ENCODE data around the gene DMBX1. TPM values are rescaled to one million over a fixed set of nuclear protein-coding genes. Genes with fewer than 3 reads are reported as not detected.

The DMBX1 gene
- total and polyA plus RNA-seq, 5 donors, result not detected

DNA sequence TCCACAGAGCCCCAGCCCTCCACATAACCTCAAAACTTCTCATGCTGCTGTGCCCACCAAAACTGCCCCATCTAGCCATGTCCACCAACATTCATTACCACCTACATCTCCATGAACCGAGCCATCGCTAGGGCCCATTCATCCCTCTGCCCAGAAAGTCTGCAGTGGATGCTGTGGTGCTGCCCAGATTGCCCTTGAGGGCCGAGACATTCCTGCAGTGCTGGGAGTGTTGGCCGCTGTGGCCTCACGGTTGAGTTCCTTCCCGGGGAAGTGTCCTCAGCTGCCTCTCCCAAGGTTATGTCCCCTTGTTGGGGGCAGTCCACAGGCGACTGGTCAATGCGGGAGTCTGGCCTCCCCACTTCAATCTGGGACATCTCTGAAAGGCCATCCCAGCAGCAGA lies 30.3 kb upstream of the DMBX1 start:
- no peak overlapping the region for H3K4me3 ChIP-seq (ENCODE audit: low read length)
- intact Hi-C loops (cut with DNase I), result no loop called here
- H3K27ac ChIP-seq (ENCODE audit: low read length), result no peak overlapping the region
- H3K4me1 ChIP-seq (ENCODE audit: control insufficient read depth, insufficient read depth, low read length), result no peaks in the 10 kb centered on the region
- ATAC-seq (no peak), DNase-seq (no peak)
- no peaks in the 10 kb centered on the region for H3K27me3 ChIP-seq (ENCODE audit: control insufficient read depth, insufficient read depth)
- 83% methylated on average over 8 of the region's 8 CpGs for WGBS
- no peaks in the 10 kb centered on the region for H3K9me3 ChIP-seq (ENCODE audit: control insufficient read depth, low read length)

DNA sequence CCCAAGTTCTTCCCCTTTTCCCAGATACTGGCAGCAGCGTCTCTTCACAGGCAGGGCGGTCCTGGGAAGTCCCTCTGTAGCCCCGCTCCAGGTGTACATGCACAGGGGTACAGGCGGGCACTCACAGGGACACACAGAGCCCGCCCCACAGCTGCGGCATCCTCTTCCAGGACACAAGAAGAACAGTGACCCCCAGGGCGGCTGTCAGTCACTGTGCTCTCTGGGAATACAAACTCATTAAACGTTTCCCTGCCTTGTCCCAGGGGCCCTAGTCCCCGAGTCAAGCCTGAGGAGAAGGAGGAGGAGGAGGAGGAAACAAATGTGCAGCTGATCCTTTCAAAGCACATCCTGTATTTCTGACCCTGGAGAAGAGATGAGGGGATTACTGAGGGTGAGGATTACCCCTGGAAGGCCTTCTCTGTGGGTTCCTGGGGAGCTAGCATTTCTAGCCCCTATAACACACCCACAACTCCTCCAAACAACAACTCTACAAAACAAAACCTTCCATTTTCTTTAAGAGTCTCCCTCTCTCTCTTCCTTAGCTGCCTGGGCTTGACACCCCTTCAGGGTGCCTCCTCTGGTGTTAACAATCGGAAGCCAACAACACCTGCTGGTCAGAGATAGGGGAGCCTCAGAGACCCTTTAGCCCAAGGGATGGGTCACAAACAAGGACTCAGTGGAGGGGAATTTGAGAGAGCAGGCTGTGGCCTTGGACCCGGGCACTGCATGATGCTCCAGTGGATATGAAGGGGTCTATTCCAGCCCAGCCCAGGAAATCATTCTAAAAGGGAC lies 28.4 kb upstream of the DMBX1 start:
- intact Hi-C loops (cut with DNase I), result no loop called here
- DNase-seq (no peak), ATAC-seq (no peak)
- Histone ChIP-seq H3K4me3 (ENCODE audit: low read length) (no peak overlapping the region), H3K9me3 (ENCODE audit: control insufficient read depth, low read length) (no peaks in the 10 kb centered on the region), H3K27ac (ENCODE audit: low read length) (no peak overlapping the region), H3K27me3 (ENCODE audit: control insufficient read depth, insufficient read depth) (no peaks in the 10 kb centered on the region), H3K4me1 (ENCODE audit: control insufficient read depth, insufficient read depth, low read length) (no peaks in the 10 kb centered on the region)
- WGBS, result 61% methylated on average over 11 of the region's 11 CpGs

DNA sequence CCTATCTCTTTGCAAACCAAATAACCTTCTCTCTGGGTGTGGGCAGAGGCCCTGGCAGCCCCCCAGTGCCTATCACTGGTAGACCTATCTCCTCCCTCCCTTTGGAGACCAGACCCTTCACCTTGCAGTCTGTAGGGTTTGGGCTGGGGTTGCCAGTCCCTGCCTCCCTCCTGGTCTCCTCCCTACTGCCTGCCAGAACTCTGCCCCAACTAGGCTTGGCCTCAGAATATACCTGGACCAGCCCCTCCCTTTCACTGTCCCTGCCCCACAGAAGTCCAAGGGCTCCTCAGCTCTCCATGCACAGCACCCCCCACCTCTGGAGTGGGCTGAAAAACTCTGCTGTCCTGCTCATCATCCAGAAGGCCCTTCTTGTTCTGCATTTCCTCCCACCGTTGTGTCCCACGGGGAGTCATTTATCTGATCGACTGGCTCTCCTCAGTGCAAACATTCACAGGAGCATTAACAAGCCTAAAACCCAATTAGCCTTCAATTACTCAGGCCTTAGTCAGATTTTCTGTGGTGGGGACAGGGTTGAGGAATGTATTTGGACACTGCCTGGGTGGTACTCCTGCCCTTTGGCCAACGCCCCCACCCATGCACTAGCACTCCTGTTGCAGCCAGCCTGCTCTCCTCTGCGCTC lies 27.7 kb upstream of the DMBX1 start:
- Histone ChIP-seq H3K27ac (ENCODE audit: low read length) (no peak overlapping the region), H3K4me3 (ENCODE audit: low read length) (no peak overlapping the region), H3K9me3 (ENCODE audit: control insufficient read depth, low read length) (no peaks in the 10 kb centered on the region), H3K4me1 (ENCODE audit: control insufficient read depth, insufficient read depth, low read length) (peaks cover 1% of the 10 kb centered on the region), H3K27me3 (ENCODE audit: control insufficient read depth, insufficient read depth) (no peaks in the 10 kb centered on the region)
- ATAC-seq (no peak), DNase-seq (peak in 1 of 3 donors; percentile 28)
- 43% methylated on average over 5 of the region's 5 CpGs for WGBS
- intact Hi-C loops (cut with DNase I), result no loop called here

DNA sequence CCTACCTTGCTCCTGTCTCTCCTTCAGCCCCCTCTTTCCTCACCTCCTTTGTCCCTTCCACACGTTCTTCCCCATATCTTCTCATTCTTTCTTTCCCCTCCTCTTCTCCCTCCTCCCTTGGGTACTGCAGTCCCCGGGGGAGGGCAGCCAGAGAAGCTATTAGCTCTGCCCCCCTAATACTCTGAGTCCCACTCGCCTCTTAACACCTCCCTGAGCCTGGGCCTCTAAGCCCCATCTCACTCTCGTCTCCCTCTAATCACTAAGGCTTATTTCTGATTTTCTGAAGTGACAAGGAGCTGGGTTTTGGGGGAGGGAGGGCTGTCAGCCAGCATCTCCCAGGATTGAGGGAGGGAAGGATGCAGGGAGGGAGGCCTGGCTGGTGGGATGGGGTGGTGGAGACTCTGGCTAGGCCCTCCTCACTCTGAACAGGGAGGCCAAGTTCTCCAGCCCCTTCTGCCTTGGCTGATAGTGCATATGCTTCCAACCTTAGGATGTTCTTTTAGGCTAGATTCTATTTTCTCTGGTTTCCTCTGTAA lies 25.6 kb upstream of the DMBX1 start:
- intact Hi-C loops (cut with DNase I), result no loop called here
- H3K4me3 ChIP-seq (ENCODE audit: low read length), result no peak overlapping the region
- H3K9me3 ChIP-seq (ENCODE audit: control insufficient read depth, low read length), result no peaks in the 10 kb centered on the region
- DNase-seq (peak in 1 of 3 donors; percentile 10), ATAC-seq (no peak)
- peaks cover 4% of the 10 kb centered on the region for H3K4me1 ChIP-seq (ENCODE audit: control insufficient read depth, insufficient read depth, low read length)
- 62% methylated on average over 4 of the region's 4 CpGs for WGBS
- H3K27me3 ChIP-seq (ENCODE audit: control insufficient read depth, insufficient read depth), result no peaks in the 10 kb centered on the region
- H3K27ac ChIP-seq (ENCODE audit: low read length), result no peak overlapping the region

DNA sequence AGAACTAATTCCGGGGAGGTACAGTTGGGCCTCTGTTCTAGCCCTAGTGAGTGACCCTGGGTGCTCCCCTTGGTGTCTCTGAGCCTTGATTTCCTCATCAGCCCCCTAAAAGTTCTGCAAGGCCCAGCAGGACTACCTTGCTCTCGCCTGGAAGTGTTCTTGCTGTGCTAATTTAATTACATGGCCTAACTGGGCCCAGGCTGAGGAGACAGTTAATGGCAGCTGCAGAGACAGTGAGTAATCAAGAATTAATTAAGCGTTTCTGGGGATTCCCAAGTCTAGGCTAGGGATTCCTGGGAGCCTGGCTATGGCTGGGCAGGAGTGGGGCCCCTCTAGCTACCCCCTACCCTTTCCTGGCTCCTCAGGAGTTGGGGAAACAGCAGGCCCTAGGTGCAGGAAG lies 24.7 kb upstream of the DMBX1 start:
- WGBS, result 86% methylated on average over 3 of the region's 3 CpGs
- intact Hi-C loops (cut with DNase I), result no loop called here
- Histone ChIP-seq H3K27ac (ENCODE audit: low read length) (no peak overlapping the region), H3K4me3 (ENCODE audit: low read length) (no peak overlapping the region), H3K27me3 (ENCODE audit: control insufficient read depth, insufficient read depth) (no peaks in the 10 kb centered on the region), H3K9me3 (ENCODE audit: control insufficient read depth, low read length) (no peaks in the 10 kb centered on the region), H3K4me1 (ENCODE audit: control insufficient read depth, insufficient read depth, low read length) (peaks cover 4% of the 10 kb centered on the region)
- DNase-seq (no peak), ATAC-seq (no peak)

DNA sequence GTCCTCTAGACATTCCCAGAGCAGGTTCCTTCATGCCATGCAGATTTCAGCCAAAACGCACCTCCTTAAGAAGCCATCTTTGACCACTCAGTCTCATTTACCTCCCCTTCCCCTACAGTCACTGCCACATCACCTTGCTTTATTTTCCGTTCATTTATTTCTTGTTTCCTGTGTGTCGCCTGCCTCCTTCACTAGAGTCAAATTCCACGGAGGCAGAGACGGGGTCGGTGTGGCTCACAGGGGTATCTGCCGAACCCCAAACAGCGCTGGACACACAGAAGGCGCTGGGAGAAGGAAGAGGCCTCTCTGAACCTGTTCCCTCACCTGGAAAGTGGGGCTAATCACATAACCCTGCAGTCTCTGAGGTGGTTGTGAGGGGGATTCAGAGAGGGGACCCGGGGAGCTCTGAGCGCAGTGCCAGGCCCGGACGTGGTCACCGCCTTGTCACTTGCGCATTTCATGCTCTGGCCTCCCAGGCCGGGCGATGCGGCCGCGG lies 23.6 kb upstream of the DMBX1 start:
- Histone ChIP-seq H3K27ac (ENCODE audit: low read length) (no peak overlapping the region), H3K27me3 (ENCODE audit: control insufficient read depth, insufficient read depth) (no peaks in the 10 kb centered on the region), H3K4me1 (ENCODE audit: control insufficient read depth, insufficient read depth, low read length) (peaks cover 4% of the 10 kb centered on the region), H3K9me3 (ENCODE audit: control insufficient read depth, low read length) (no peaks in the 10 kb centered on the region), H3K4me3 (ENCODE audit: low read length) (peak overlapping the region; percentile 65)
- DNase-seq (no peak), ATAC-seq (no peak)
- WGBS, result 32% methylated on average over 20 of the region's 20 CpGs
- intact Hi-C loops (cut with DNase I), result no loop called here

DNA sequence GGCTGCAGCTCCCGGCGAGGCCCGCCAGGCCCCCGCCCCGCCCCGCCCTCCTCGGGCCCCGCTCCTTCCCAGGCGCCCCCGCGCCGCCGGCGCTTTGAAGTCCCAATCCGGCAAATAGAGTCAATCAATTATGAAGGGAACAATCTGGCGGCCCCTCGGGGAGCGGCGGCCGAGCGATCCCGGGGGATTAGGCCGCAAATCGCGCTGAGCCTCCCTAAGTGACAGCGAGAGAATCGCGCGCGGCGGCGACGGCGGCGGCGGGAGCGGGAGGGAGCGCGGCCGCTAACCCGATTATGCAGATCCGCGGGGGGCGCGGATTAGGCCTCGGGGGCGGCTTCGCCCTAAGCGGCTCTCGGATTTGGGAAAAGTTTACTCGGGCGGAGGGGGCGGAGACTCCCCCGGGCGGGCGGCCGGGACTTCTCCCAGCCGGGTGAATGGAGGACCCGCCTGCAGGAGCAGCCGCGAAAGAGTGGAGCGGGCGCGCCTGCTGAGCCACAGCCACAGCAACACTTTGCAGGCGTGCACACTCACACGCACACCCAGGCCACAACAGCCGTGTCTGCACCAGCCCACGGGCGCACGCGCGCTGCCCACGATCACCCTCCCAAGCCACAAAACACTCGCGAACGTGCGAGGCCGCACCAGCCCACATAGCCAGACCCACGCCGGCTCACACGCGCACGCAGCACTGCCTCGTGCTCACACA lies 23.0 kb upstream of the DMBX1 start:
- WGBS, result 1% methylated on average over 84 of the region's 84 CpGs
- no peaks in the 10 kb centered on the region for H3K27me3 ChIP-seq (ENCODE audit: control insufficient read depth, insufficient read depth)
- H3K4me3 ChIP-seq (ENCODE audit: low read length), result peak overlapping the region; percentile 65
- intact Hi-C loops (cut with DNase I), result no loop called here
- no peaks in the 10 kb centered on the region for H3K9me3 ChIP-seq (ENCODE audit: control insufficient read depth, low read length)
- DNase-seq (peak; percentile 34 to 80 (median 77)), ATAC-seq (peak; percentile 64 to 70)
- H3K4me1 ChIP-seq (ENCODE audit: control insufficient read depth, insufficient read depth, low read length), result peaks cover 4% of the 10 kb centered on the region
- H3K27ac ChIP-seq (ENCODE audit: low read length), result no peak overlapping the region

DNA sequence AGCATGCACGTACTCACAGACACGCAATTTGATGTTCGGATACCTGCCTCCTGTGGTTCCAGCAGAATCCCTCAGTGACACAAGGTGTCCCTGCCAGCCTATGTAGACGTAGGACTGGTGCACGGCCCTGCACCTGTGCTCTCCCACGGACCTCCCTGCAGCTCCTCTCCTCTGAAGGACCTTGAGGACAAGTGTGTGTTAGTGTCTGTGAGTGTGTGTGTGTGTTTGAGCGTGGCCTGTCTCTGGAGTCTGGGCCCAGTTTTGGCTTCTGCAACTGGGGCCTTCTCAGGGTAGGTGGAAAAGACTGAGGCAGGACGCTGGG lies 22.5 kb upstream of the DMBX1 start:
- peaks cover 4% of the 10 kb centered on the region for H3K4me1 ChIP-seq (ENCODE audit: control insufficient read depth, insufficient read depth, low read length)
- no peaks in the 10 kb centered on the region for H3K9me3 ChIP-seq (ENCODE audit: control insufficient read depth, low read length)
- peak overlapping the region; percentile 65 for H3K4me3 ChIP-seq (ENCODE audit: low read length)
- no peaks in the 10 kb centered on the region for H3K27me3 ChIP-seq (ENCODE audit: control insufficient read depth, insufficient read depth)
- DNase-seq (no peak), ATAC-seq (peak in 1 of 2 donors; percentile 20)
- H3K27ac ChIP-seq (ENCODE audit: low read length), result no peak overlapping the region
- intact Hi-C loops (cut with DNase I), result no loop called here
- WGBS, result 37% methylated on average over 8 of the region's 8 CpGs

DNA sequence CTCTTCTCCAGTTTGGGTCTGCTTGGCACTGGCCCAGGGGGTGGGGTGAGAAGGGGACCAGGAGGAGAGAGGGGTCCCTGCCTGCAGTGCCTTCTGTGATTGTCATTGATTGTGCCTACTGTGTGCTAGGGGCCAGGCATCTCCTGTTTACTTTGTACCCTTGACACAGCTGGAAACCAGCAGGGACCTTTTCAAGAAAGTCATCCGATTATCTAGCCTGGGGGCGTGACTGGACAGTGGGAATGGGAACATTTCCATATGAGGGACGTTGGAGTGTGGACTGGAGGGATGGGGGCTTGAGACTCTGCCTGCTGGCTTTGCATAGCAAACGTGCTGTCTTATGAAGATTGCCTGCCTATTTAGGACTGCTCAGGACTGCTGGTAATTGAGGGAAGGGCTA lies 19.8 kb upstream of the DMBX1 start:
- WGBS, result 36% methylated on average over 4 of the region's 4 CpGs
- intact Hi-C loops (cut with DNase I), result loop anchor here in 2 of 4 donors (10.0 kb wide), 1 partner anchor 255 kb away; no protein-coding TSS in a partner anchor
- no peak for ATAC-seq

DNA sequence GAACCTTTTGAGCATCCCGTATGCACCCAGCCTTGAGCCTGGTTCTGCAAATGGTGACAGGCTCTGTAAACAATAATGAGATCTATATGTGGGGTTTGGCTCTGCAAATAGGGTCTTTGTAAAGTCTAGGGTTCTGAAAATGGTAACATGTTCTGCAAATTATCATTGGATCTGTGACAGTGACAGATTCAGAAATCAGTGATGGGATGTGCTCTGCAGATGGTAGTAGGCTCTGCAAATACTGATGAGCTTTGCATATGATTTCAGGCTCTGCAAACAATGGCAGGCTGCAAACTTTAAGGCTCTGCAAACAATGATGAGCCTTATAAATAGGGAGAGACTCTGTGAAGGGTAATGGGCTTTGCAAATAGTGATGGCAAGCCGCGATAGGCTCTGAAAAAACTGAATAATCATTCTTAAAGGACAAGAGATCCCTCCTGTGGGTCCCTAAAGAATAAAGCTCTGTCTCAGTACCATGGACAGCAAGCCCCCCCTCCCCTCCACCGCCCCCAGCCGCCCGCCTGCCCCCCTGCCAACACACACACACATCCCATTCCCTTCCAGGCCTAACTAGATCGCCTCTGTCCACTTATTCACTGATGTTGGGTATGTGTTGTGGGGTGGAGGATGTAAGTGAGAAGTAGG lies 17.7 kb upstream of the DMBX1 start:
- H3K4me1 ChIP-seq (ENCODE audit: control insufficient read depth, insufficient read depth, low read length), result peaks cover 2% of the 10 kb centered on the region
- no peak overlapping the region for H3K27ac ChIP-seq (ENCODE audit: low read length)
- no peak overlapping the region for H3K4me3 ChIP-seq (ENCODE audit: low read length)
- 35% methylated on average over 7 of the region's 7 CpGs for WGBS
- H3K27me3 ChIP-seq (ENCODE audit: control insufficient read depth, insufficient read depth), result no peaks in the 10 kb centered on the region
- DNase-seq (no peak), ATAC-seq (no peak)
- no peaks in the 10 kb centered on the region for H3K9me3 ChIP-seq (ENCODE audit: control insufficient read depth, low read length)
- intact Hi-C loops (cut with DNase I), result loop anchor here in 2 of 4 donors (10.0 kb wide), 1 partner anchor 253 kb away; no protein-coding TSS in a partner anchor

More for the DNA sequence above, 19.8 kb upstream of the DMBX1 start:
- Histone ChIP-seq H3K27me3 (ENCODE audit: control insufficient read depth, insufficient read depth) (no peaks in the 10 kb centered on the region), H3K4me3 (ENCODE audit: low read length) (no peak overlapping the region), H3K4me1 (ENCODE audit: control insufficient read depth, insufficient read depth, low read length) (peaks cover 4% of the 10 kb centered on the region), H3K9me3 (ENCODE audit: control insufficient read depth, low read length) (no peaks in the 10 kb centered on the region), H3K27ac (ENCODE audit: low read length) (no peak overlapping the region)
- DNase-seq, result peak in 2 of 3 donors; percentile 34 to 36

Data from right cardiac atrium (tissue), 5 donors.